SK-N-MC (cell line): ENCODE results near the gene ASL.

Experiments
- EZH2 ChIP-seq: fragments of 200-600 bp; sonication (generic); IDR thresholded peaks from one replicate; pipeline ENCODE4 v1.6.1; 2017; ENCODE audit warnings: antibody characterized with exemption
- POLR2AphosphoS5 ChIP-seq: IDR thresholded peaks from 2 replicates; pipeline ENCODE4 v1.6.1; 2012; ENCODE audit warnings: mild to moderate bottlenecking, low read depth, low read length, borderline replicate concordance

- TF ChIP-seq POLR2AphosphoS5 (no peak), EZH2 (no peak)
These were observed 43.0 kb downstream of the ASL start for GRCh38 chr7:66118603-66119002.
